GM21619 (cell line): Measurements from ENCODE around the gene SUMO2.
"Not testable (repeated sequence)": the region's sequence is repeated elsewhere in the genome, so short reads cannot be mapped to it uniquely, and the experiment has no call there.

Experiments used
- ATAC-seq: cut with Tn5 transposase; IDR thresholded peaks from one replicate; pipeline ENCODE4 v1.9.1; 2021; ENCODE audit not compliant: unreplicated experiment

Gene SUMO2

DNA sequence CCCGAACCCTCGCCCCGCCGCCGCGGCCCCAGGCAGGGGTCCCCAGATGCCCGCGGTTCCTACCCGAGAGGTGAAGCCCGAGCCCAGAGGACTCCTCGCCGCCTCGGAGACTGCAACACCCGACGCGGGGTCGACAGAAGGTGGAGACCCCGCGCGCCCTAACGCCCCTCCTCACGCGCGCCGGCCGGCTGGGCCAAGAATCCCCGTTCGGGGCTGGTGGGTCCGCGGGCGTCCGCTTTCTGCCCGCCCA, 515 bp downstream of the SUMO2 start:
- ATAC-seq = no peak

DNA sequence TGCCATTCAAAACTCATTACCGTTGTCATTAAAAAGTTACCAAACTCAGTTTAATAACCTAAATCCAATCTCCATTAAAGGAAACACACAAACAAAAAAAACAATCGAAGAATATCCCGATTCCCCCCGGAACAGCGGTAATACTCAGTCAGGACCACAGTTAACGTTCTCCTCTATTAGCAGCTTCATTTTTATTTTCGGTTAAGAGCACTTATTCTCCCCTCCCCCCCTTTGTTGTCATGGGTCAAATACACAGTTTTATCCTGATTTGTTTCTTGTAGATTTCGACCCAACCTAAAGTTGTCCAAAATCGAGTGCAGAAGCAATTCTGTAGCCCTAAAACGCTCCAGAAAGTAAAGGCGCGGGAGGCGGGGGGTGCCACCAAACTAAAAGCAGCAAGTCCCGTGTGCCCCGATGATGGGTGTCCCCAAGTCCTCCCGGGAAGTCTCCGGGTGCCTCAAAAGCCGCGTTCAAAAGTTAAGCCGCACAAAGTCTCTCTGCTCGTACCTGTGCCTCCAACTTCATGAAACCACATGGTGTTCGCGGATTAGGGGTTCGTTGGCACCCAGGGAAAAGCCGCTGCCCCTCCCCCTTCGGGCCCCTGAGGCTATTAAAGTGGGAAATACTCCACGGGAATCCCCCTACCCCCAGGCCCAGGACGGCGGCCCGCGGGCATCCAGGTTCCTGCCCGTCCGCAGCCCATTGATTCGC, 996 bp downstream of the SUMO2 start:
- peak; percentile 17 for ATAC-seq

- ATAC-seq = no peak
These were observed 1.6 kb downstream of the SUMO2 start for GRCh38 chr17:75181110-75181509.

DNA sequence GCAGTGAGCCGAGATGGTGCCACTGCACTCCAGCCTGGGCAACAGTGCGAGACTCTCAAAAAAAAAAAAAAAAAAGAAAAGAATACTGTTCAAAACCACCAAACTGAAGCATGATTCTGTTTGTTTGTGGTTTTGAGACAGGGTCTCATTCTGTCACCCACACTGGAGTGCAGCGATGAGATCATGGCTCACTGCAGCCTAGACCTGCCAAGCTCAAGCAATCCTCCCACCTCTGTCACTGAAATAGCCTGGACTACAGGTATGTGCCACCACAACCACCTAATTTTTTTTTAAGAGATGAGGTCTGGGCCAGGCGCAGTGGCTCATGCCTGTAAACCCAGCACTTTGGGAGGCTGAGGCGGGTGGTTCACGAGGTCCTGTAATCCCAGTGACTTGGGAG, 4.3 kb downstream of the SUMO2 start:
- ATAC-seq = no peak

- no peak for ATAC-seq
These were observed 6.1 kb downstream of the SUMO2 start for GRCh38 chr17:75176625-75177024.

GRCh38 chr17:75174996-75175395, 7.8 kb downstream of the SUMO2 start:
- no peak for ATAC-seq

GRCh38 chr17:75173526-75173925, 9.2 kb downstream of the SUMO2 start:
- ATAC-seq = no peak

DNA sequence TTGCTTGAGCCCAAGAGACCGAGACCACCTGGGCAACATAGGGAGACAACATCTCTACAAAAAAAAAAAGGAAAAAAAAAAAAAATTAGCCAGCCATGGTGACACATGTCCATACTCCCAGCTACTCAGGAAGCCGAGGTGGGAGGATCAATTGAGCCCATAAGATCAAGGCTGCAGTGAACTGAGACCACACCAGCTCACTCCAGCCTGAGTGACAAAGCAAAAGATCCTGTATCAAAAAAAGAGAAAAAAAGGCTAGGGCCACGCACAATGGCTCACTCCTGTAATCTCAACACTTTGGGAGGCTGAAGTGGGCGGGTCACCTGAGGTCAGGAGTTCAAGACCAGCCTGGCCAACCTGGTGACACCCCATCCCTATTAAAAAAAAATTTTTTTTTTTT, 13.8 kb downstream of the SUMO2 start:
- ATAC-seq = no peak

GRCh38 chr17:75164606-75165005, 18.2 kb downstream of the SUMO2 start:
- ATAC-seq = not testable (repeated sequence)

GRCh38 chr17:75163074-75163473, 19.7 kb downstream of the SUMO2 start:
- ATAC-seq = no peak

- ATAC-seq = no peak
These were observed 22.5 kb downstream of the SUMO2 start for GRCh38 chr17:75160211-75160610.

GRCh38 chr17:75159196-75160031, 23.3 kb downstream of the SUMO2 start:
- ATAC-seq = no peak

GRCh38 chr17:75158480-75158879, 24.3 kb downstream of the SUMO2 start:
- ATAC-seq = not testable (repeated sequence)

- no peak for ATAC-seq
These were observed 27.6 kb downstream of the SUMO2 start for GRCh38 chr17:75155191-75155601.

GRCh38 chr17:75154195-75155106, 28.3 kb downstream of the SUMO2 start, which contains the start of gene JPT1:
TSS of gene JPT1 (minus strand) at chr17:75154512. CDS start at chr17:75154397, 115 bp downstream.
- ATAC-seq = peak; percentile 94

- peak; percentile 23 for ATAC-seq
These were observed 29.0 kb downstream of the SUMO2 start for GRCh38 chr17:75153780-75154194.

GRCh38 chr17:75152922-75153779, 29.6 kb downstream of the SUMO2 start:
- ATAC-seq = no peak

DNA sequence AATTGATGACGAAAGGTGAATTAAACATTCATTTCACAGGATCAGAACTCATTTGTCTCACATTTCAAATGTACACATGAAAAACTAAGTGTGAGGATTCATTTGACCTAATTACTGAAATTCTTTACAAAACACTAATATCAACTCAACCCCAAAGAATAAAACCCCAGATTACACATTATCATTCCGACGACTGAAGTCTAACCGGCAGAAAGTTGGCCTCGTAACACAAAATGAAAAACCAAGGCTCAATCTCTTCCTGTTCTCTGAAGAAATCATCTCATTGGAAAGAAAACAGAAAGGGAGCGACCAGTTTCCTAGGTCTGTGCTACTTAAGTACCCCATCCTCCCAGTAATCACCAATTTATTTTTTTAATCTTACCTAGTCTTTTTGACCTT, 30.2 kb downstream of the SUMO2 start:
- ATAC-seq = no peak

- ATAC-seq = no peak
These were observed 30.8 kb downstream of the SUMO2 start for GRCh38 chr17:75151930-75152329.

DNA sequence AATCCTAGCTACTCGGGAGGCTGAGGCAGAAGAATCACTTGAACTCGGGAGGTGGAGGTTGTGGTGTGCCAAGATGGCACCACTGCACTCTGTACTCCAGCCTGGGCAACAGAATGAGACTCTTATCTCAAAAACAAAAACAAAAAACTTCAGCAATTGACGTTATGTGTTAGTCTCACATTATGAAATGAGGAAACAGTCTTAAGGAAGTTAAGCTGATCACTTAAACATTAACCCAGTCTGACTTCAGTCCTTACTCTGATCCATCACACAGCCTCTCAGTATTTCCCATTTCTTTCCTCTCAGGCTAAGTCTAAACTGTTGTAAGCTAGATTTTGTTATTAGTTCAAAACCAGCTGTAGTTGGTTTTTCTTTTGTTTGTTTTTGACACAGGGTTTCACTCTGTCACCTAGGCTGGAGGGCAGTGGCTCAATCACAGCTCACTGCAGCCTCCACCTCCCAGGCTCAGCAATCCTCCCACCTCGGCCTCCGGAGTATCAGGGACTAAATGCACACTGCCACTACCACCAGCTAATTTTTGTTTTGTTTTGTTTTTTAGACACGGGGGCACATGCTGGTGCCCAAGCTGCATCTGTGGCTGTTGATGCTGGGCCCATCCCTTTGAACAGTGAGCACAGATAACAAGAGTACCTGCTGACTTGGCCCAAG, 34.7 kb downstream of the SUMO2 start:
- ATAC-seq = no peak
